HG03103 (cell line): ENCODE measurements around the gene TAS1R2.

Source experiments
- ATAC-seq: cut with Tn5 transposase; IDR thresholded peaks from one replicate; pipeline ENCODE4 v1.9.1; 2021; ENCODE audit warnings: low read depth; ENCODE audit not compliant: unreplicated experiment

The TAS1R2 gene

DNA sequence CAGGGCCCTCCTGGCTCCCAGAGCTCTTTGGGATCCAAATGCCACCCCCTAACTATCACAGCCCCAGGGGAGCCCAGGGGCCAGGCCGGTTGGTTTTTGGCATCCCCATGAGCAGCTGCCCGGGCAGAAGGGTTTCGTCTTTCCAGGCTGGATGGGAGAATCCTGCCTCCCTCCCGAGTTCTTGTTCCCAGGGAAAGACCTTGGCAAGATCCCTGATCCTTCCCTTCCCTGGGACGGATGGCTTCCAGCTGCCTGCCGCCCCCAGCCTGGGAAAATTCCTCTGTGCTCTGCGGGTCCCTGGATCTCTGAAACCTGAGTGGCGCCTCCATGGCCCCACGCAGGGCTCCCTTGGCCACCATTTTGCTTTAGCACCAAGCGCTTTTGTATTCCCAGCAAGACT, 55.6 kb downstream of the TAS1R2 start:
- no peak for ATAC-seq

DNA sequence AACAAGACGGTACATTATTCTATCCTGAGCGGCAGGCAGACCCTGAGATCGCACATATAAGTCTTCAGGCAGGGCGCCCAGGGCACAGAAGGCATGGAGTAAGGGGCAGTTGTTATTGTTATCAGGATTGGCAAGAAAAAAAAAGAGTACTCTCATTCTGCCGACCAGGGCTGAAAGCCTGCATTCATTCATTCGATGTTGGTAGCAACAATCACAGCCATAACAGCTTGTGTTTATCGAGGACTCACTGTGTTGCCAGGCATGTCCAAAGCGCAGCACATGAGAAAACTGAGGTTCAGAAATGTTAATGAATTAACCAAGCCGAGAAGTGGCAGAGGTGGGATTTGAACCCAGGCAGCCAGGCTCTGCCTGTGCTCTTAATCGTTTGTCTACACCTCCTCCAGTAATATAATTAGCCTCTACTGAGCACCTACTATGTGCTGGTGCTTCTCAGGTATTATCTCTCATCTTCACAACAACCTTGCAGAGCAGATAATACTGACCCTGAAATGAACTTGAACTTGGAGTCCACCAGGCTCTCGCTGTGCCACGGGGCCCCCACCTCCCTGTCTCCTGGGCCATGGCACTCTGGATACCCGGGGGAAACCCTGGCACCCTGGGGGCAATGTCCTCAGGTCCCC, 56.2 kb downstream of the TAS1R2 start:
- ATAC-seq = no peak

GRCh38 chr1:18802231-18802630, 57.2 kb downstream of the TAS1R2 start:
- ATAC-seq = no peak

DNA sequence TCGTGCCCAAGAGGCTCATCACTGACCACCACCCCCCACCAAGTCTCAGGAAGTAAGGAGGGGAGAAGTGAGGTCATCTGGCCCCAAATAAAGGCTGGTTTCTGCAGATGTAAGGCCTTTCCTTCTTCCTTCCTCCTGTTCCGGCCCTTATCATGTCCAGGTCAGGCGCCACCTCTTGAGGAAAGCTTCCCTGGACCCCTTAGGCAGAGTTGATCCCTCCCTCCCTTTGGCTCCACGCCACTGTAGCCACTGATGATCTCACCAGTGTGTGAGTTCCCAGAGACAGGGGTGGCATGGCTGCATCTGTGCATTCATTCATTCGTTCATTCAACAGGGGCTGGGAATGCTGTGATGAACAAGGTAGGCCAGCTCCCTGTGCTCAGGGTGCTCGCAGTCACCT, 59.2 kb downstream of the TAS1R2 start:
- no peak for ATAC-seq

DNA sequence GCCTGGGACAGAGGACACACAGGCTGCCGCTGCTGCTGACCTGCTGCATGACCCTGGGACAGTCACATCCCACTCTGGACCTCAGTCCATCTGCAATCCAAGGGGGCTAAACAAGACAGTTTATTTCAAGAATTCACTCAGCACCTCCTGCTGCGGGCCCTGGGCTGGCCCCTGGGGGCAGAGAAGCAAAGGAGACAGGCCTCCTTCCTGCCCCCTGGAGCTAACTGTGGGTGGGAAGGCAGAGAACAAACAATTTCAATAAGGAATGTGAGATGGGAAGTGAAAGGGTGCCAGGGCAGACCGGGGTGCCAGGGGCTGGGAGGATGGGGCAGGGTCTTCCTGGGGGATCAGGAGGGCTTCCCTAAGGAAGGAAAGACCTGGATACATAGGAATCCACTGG, 60.0 kb downstream of the TAS1R2 start:
- ATAC-seq = no peak

DNA sequence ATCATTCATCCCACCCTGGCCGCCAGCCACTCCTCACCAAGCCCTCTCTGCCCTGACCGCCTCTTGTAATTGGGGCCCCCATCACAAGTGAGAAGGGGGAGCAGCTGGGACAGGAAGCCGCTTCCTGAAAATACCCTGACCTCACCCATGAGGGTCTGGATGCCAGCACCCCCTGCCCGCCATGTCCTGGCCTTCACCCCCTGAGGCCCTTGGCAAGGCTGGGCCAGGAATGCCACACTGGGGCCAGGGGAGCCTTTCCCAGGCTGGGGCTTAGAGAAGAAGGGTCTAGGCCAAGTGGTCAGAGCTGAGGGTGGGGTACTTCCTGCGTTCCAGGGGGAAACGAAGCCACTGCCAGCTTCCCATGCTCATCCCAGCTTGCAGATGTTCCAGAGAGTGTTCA, 60.5 kb downstream of the TAS1R2 start:
- no peak for ATAC-seq

DNA sequence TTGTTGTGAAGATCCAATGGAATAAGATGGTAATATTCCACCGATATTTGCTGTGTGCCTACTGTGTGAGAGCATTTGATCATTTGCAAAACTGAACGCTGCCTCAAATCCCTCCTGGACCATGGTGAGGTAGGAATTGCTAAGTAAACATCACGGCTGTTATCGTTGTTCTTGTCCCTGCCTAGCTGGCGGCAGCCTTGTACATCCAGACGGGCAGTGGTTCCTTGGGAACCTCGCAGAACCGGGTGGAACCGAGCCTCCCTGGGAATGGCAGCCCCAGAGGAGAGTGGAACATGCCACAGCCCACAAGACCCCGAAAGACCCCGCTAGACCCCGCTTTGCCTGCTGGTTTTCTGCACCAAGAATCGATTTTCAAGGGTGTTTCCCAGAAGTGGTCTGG, 60.9 kb downstream of the TAS1R2 start:
- no peak for ATAC-seq

GRCh38 chr1:18796950-18797349, 62.5 kb downstream of the TAS1R2 start:
- no peak for ATAC-seq

GRCh38 chr1:18795002-18795689, 64.3 kb downstream of the TAS1R2 start:
- no peak for ATAC-seq

- no peak for ATAC-seq
Measured at GRCh38 chr1:18794561-18794960, 64.9 kb downstream of the TAS1R2 start.

- no peak for ATAC-seq
Measured at GRCh38 chr1:18794051-18794450, 65.4 kb downstream of the TAS1R2 start.

- no peak for ATAC-seq
Measured at GRCh38 chr1:18793164-18793563, 66.3 kb downstream of the TAS1R2 start.

- ATAC-seq = no peak
Measured at GRCh38 chr1:18792747-18793146, 66.7 kb downstream of the TAS1R2 start.
